ENCODE data around the gene BLOC1S1.

Gene BLOC1S1

DNA sequence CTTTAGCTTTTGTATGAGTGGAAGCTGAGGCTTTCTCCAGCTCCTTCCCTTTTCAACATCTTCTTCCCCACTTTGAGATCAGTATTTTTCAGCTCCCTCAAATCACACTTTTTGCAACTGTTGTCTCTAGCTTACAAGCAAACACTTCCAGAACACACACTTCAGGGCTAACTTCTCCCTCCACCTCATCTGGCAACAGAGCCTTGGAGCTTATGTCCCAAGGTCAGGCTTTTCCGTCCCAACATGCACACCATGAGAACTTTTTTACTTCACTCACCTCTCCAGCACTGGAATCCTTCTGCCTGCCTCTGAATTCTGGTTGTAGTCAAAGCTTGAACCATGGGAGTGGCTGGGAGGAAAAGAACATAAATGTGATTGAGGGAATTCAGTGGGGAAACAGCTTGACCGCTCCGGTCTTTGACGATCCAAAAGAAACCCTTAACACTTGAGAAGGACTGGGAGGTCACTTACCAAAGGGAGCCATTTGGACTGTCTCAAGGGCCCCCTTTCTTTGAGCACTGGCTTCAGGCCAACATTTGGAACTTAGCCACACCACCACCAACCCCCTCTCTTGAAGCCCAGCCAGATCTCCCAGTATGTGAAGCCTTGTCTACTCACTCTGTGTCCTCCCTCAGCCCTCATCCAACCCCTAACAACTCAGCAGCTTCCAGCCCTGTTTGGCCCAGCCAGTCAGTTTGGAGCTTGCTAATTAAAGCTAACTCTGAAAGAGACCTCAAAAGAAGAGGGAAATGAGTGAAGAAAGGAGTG is 3.9 kb upstream of the BLOC1S1 start:
- no peak for DNase-seq (ENCODE audit: low read depth)

DNA sequence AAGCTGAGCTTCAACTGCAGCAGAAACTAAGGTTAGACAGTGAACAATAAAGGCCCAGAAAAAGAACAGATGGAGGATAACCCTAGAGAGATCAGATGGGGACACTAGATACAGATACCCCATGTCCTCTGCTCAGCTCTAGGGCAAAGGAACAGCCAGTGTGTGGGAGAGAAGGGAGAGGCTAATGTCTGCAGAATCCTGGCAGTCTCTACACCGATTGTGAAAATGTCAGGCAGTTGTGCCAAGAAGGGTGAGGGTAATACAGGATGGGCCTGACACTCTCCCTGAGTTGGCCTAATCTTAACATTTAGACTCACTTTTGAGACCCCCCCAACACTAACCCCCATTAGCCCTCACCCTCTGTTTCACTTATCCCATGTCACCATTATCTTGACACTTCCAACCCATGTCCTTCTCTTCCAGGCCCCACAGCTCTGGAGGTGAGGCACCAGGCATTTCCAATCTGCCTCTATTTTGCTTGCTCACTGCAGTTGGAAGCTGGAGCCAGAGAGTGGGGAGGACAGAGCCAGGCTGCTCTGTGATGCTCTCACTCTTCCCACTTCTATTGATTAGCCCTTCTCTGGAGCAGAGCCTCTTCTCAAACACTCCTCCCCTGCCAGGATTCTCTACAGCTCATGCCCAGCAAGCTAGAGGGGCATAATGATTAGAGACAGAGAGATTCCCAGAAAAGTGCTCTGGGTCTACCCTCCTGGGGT is 3.0 kb upstream of the BLOC1S1 start:
- no peak for DNase-seq (ENCODE audit: low read depth)

DNA sequence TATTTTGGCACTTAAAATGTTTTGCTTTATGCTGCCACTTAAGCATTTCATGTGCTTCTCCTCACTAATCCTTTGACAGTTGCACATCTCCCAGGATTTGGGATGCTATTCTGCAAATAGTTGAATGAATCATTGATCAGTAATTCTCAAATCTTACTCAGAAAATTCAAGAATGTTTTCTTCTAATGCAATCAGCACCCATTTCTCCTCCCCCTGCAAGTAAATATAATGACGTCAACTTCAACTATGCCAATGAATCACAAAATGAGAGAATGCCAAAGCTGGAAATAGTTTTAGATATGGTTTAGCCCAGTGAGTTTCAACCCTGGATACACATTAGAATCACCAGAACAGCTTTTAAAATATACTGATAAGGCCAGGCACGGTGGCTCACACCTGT is 2.1 kb upstream of the BLOC1S1 start:
- no peak for DNase-seq (ENCODE audit: low read depth)

DNA sequence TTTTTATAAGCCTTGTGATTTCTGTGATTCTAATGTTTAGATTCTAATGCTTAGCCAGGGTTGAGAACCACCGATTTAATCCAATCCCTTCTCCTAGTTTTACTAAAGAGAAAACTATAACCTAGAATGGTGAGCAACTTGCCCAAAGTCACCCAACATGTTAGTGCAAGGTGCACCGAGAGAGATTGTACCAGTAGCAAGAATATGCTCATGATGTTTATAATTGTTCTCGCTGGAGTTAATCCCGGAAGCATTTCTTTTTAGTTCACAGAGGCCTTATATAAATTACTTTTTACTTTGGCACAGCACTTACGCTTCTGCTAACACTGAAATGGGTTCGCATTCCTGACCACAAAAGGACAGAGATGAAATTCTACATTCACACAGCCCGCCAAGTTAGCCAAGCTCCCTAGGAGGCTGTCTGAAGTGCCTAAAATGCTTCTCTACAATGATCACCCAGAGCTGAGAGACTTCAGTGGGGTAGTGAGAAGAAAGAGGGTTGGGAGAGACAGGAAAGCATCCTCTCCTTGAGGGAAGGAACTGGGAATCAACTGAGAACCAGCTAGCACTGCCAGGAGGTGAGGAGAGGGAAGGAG is 579 bp upstream of the BLOC1S1 start:
- DNase-seq (ENCODE audit: low read depth), result no peak

DNA sequence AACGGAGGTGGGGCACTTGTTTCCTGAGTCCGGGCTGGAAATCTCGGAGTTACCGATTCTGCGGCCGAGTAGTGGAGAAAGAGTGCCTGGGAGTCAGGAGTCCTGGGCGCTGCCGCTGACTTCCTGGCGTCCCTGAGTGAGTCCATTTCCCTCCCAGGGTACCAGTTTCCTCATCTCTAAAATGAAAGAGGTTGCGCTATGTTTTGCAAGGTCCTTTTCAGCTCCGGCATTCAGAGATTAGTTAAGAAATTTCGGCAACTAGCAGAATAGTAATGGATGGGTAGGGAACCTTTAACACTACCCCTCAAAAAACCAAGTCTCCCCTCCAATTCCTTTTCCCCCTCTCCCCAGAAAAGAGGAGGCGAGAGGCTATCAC is 724 bp downstream of the BLOC1S1 start:
- no peak for DNase-seq (ENCODE audit: low read depth)

DNA sequence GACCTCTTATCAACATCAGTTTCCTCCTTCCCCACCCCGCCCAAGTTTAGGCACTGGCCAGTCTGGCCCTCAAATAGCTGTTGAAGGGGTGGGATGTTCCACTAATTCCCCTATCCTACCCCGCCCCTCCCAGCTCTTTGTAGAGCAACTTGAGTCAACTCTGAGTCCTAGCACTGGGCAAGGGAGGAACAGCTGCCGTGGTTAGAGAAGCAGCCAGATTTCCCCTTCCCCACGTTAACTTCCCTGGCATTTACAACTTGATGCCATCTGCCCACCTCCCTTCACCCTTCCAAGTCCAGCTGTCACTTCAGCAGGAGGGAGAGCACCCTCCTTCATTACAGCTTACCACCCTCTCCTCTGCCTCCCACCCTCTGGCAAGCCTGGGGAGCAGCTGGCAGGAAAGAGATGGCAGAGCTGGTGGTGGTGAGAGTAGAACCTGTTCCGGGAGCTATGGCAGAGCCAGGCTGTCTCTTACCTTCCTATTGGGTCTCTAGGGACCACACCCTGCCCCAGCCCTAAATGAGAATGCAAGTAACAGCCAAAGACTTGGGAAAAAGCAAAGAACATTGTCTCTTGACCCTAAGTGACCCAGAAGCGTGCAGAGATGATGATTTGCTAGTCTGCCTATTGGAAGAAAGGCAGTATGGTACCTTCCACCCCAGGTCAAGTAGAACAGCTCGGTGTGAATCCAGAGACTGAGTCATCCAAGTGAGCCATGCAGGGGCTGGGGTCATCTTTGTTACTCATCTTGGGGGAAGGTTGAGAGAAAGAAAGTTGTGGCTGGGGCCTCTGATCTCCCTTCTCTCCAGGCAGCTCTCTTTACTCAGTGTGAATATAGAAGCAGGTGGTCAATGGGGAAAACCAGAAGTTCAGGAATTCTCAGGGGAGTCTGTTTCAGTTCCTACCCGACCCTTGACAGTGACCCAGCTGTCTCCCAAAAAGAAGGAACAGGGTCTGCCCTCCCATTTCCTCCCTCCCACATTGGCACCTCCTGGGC is 1.5 kb downstream of the BLOC1S1 start:
- DNase-seq (ENCODE audit: low read depth), result no peak

DNA sequence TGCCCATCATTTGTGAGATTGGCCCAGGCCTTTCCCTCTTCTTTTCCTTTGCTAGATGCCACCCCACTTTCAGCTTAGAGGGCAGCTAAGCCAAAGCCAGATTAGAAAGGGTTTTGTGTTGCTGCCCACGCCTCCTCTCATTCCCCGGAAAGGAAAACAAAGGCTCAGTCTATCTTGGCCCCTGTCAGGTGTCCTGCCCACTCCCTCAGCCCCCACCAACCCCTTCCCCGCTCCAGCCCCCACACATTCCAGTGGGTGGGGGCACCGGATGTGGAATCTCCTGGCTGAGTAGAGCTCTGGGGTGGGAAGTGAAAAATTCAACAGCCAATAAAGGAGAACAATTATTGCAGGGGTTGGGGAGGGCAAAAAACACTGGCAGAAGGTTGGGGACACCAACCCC is 2.2 kb downstream of the BLOC1S1 start:
- DNase-seq (ENCODE audit: low read depth), result no peak

DNA sequence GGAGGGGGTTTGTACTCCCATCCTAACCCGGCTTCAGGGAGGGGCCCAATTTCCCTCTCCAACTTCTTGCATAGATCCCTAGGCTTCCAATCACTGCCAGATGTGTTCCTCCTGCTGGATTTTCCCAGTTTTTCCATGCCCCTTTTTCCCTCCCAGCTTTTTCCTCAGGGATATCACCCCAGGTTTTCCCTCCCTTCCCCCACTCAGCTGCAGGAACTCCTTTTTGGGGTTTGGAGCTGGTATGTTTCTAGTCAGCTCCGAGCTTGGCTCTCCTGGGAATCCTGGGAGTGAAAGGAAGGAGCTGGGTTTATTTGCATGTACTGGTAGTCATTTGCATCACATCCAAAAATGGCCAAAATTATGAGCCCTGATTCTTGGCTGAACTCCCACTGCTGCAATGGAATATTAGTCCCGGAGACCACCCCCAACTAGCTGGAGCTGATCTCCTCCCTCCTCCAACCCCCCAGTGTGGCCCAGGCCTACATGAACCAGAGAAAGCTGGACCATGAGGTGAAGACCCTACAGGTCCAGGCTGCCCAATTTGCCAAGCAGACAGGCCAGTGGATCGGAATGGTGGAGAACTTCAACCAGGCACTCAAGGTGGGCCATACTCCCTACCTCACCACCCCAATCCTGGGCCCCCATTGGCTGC is 2.9 kb downstream of the BLOC1S1 start:
- DNase-seq (ENCODE audit: low read depth), result no peak

DNA sequence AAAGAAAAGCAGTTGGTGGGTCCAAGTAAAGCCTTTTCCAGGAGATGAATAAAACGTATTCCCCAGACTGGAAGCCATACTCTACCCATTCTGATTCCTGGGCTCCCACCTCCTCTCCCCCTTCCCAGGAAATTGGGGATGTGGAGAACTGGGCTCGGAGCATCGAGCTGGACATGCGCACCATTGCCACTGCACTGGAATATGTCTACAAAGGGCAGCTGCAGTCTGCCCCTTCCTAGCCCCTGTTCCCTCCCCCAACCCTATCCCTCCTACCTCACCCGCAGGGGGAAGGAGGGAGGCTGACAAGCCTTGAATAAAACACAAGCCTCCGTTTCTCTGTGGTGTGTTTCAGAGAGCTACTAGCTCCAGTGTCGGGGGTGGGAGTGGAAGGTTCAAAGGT is 3.5 kb downstream of the BLOC1S1 start:
- DNase-seq (ENCODE audit: low read depth), result no peak

DNA sequence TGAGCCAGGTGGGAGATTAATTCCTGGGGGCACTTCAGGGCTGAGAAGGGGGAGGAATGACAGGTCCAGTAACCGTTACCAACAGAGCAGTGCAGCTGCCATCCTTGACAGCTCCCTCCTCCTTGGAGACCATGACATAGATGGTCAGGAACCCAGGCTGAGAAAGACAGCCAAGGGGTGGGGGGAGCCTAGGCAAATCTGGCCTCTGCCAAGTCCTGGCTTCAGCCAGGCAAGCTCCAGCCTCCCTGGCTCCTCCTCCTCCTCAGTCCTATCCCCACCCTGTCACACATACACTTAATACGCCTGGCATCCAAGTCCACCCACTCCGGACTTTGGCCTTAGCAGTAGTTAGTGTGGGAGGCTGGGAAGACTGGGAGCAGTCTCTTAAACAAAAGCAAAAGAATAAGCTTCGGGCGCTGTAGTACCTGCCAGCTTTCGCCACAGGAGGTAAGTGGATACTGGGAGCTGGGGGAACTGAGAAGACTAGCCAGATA is 4.3 kb downstream of the BLOC1S1 start, which contains the start of gene RDH5:
RDH5 (plus strand) TSS at position 323 of the 494 bp plus-strand sequence. CDS start 792 bp downstream, outside the sequence.
- DNase-seq (ENCODE audit: low read depth), result peak; percentile 93

DNA sequence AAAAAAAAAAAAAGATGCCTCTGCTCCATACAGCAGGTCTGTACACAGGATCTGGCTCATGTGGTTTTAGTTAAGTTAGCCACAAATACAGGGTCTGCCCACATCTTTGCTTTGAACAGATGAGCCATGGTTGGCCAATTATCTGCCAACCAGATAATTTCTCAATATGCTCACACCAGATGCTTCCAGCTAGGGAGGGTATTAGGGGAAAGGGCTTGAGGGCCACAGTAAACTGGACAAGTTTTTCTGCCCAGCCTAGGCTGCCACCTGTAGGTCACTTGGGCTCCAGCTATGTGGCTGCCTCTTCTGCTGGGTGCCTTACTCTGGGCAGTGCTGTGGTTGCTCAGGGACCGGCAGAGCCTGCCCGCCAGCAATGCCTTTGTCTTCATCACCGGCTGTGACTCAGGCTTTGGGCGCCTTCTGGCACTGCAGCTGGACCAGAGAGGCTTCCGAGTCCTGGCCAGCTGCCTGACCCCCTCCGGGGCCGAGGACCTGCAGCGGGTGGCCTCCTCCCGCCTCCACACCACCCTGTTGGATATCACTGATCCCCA is 5.1 kb downstream of the BLOC1S1 start:
- peak; percentile 95 for DNase-seq (ENCODE audit: low read depth)

DNA sequence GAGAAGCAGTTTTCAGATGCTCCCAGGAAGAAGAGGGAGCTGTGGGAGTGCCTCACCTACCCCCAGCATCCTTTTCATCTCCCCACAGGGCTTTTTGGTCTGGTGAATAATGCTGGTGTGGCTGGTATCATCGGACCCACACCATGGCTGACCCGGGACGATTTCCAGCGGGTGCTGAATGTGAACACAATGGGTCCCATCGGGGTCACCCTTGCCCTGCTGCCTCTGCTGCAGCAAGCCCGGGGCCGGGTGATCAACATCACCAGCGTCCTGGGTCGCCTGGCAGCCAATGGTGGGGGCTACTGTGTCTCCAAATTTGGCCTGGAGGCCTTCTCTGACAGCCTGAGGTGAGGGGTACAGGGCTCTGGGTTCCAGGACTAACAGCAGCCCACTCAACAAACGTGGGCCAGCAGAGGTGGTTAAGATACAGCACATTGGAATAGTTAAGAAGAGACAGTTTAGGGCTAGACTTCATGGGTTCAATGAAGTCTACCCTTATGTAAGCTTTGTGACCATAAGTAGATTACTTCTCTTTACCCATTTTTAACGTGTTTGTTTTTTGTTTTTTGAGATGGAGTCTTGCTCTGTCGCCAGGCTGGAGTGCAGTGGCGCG is 5.9 kb downstream of the BLOC1S1 start:
- DNase-seq (ENCODE audit: low read depth), result no peak

DNA sequence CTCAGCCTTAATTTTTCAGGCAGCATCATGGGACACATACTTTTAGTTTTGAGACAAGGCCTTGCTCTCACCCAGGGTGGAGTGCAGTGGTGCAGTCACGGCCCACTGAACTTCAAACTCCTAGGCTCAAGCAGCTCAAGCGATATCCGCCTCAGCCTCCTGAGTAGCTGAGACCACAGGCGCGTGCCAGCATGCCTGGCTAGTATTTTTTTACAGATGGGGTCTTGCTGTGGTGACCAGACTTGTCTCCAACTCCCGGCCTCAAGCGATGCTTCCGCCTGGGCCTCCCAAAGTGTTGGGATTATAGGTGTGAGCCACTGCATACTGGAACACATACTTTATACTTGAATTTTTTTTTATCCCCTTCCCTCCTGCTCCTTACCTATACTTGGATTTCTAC is 7.1 kb downstream of the BLOC1S1 start:
- no peak for DNase-seq (ENCODE audit: low read depth)

DNA sequence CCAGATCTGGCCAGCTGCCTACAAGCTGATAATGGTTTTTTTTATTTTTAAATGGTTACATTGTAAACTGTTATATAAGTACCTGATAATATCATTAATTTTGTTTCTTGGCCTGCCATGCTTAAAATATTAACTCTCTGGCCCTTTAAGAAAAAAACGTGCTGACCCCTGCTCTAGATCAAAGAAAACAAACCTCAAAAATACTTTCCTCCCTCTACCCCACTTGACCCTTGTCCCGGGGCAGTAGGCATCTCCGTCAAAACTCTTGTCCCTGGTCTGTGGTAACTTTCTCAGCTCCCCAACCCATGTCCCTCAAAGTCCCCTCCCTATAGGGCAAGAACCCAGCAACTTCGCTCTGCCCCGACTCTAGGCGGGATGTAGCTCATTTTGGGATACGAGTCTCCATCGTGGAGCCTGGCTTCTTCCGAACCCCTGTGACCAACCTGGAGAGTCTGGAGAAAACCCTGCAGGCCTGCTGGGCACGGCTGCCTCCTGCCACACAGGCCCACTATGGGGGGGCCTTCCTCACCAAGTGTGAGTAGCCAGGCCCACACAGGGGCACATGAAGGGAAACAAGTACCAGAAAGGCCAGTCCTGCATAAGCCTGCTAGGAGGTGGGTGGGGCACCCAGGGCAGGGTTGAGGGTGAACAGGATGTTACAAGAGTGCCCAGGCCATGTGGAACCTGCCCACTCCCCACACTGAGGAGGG is 7.8 kb downstream of the BLOC1S1 start:
- no peak for DNase-seq (ENCODE audit: low read depth)

DNA sequence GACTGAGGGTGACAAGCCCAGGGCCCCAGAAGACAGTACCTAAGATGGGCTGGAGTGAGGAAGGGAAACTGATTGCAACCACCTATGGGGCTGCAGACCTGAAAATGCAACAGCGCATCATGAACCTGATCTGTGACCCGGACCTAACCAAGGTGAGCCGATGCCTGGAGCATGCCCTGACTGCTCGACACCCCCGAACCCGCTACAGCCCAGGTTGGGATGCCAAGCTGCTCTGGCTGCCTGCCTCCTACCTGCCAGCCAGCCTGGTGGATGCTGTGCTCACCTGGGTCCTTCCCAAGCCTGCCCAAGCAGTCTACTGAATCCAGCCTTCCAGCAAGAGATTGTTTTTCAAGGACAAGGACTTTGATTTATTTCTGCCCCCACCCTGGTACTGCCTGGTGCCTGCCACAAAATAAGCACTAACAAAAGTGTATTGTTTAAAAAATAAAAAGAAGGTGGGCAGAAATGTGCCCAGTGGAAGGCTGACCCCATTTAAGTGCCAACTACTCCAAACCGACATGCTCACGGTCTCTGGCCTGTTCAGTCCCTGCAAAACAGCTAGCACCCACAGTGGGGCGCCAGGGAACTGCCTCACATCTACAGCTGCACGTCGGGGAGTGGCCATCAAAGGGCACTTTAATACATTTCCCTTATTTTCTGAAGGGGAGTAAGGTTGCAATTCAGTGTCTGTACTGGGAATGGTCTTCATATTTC is 8.5 kb downstream of the BLOC1S1 start:
- peak; percentile 74 for DNase-seq (ENCODE audit: low read depth)

DNA sequence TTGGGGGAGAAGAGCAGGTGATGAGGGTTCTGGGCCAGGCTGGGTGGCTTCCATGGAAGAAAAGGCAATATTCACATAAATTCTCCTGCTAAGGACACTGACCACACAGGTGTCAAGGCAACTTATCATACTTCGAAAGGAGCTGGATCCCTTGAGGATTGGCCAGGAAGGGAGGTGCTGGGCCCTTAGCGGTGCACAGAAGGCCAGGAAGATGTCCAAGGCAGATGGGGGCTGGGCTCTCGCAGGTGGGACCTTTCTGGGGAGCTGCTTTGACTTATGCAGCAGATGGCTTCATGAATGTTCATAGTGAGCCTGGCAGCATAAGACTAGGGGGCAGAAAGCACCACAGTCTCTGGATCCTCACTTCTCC is 9.1 kb downstream of the BLOC1S1 start:
- no peak for DNase-seq (ENCODE audit: low read depth)

DNA sequence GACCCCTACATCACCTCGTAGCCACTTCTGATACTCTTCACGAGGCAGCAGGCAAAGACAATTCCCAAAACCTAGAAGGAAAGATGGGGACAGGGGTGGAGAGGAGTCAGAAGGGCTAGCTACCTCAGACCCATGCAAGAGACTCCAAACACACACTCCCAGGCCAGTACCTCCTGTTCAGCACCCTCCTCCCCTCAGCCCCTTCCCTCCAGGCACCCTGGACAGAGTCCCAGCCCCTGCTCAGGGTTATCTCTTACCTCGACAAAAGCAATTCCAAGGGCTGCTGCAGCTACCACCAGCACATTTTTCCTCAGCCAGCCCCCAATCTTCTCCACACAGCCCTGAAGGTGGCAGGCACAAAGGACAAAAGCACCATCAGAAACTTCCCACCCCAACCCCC is 9.7 kb downstream of the BLOC1S1 start:
- DNase-seq (ENCODE audit: low read depth), result no peak

DNA sequence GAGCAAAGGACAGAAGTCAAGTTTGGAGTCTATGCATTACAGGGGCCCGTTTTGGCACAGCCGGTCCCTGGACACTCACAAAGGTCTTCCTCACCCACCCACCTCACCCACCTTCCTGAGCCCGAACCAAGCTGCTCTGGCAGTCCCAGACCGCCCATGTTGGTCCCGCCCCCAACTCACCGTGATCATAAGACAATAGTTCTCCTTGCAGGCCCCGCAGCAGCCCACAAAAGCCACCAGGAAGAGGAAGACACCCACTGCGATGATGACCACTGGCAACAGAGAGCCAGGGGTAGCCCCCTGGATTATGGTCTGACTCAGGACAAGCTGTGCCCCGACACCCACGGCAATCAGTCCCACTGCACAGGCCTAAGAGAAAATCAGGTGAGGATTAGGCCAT is 11.1 kb downstream of the BLOC1S1 start:
- DNase-seq (ENCODE audit: low read depth), result no peak

DNA sequence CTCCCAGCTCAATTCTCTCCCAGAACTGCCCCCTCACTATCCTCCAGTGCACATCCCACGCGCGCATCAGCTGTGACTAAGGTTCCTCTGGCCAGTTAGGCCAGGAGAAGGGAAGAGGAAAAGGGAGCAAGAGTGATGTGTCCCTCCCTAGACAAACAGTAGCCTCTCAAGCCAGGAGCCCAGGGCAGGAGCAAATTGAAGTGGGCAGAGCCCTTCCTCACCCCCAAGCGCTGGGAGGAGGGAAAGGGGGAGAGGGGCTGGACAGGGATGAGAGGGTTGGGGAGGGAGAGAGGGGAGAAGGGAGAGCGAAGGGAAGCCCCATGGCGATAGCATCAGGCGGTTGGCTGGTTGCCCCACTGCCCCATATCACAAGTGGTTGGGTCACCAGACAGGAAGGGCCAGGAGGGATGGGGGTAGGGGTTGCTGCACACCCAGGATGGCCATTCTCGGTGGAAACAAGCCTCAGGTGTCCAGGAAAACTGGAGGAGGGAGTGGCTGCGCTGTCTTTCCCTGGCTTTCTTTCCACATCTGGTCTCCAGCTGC is 11.9 kb downstream of the BLOC1S1 start:
- no peak for DNase-seq (ENCODE audit: low read depth)
